Stimulated activated CD8-positive, alpha-beta memory T cell treated with anti-CD3 and anti-CD28 coated beads, Interleukin-15, amount 100 ng/mL, for 24 hours (primary cell): ENCODE results near the gene CATSPER1.

ENCODE experiments used
- DNase-seq: peaks from one replicate; pipeline ENCODE4 v3.0.0-alpha.2; 2020; ENCODE audit warnings: low read depth

The CATSPER1 gene

GRCh38 chr11:65968600-65969482 lies 57.4 kb downstream of the CATSPER1 start:
- DNase-seq = no peak

- DNase-seq = no peak
Observed at GRCh38 chr11:65967329-65967934, 58.8 kb downstream of the CATSPER1 start.
